BJ (cell line): Measurements from ENCODE around the gene NXPE4. TPM values are rescaled to one million over a fixed set of nuclear protein-coding genes. Genes with fewer than 3 reads are reported as not detected.

Experiments
- CTCF ChIA-PET: fragments of 350-600 bp; formaldehyde crosslinking; extraction: SDS; loops from one replicate; lab custom pipeline; 2021; ENCODE audit warnings: antibody characterized with exemption, inconsistent platforms; lab: Yijun Ruan, JAX
- POLR2A ChIA-PET: fragments of 300-600 bp; sonication (Branson Sonifier 250); formaldehyde crosslinking; extraction: SDS; loops from one replicate; lab custom pipeline; 2021; ENCODE audit warnings: antibody characterized with exemption; lab: Charles Lee
- DNase-seq: peaks from one replicate; pipeline ENCODE4 v3.0.0-alpha.2; 2011; ENCODE audit warnings: low read depth
- H3K27me3 ChIP-seq: 2 replicates; pipeline ENCODE4 v1.6.0; 2011; ENCODE audit warnings: low read length; ENCODE audit not compliant: control insufficient read depth, insufficient read depth
- H3K36me3 ChIP-seq: 2 replicates; pipeline ENCODE4 v1.5.1; 2011; ENCODE audit warnings: low read length; ENCODE audit not compliant: control insufficient read depth, insufficient read depth
- H3K4me3 ChIP-seq: 2 replicates; pipeline ENCODE4 v1.5.1; 2011; ENCODE audit warnings: low read depth, mild to moderate bottlenecking, control low read depth, low read length
- polyA plus RNA-seq: library from polyadenylated mRNA; depleted of rRNA; stranded (reverse); fragments of >200 nt; gene quantifications from 2 replicates; pipeline ENCODE4 v1.2.3, GENCODE V29; 2011
- TF ChIP-seq, protein P1 (sequence below): IDR thresholded peaks from 2 replicates; pipeline ENCODE4 v1.5.1; 2011; ENCODE audit warnings: low read depth, mild to moderate bottlenecking, control low read depth, inconsistent platforms, low read length, moderate library complexity; ENCODE audit not compliant: insufficient read depth

The NXPE4 gene
- polyA plus RNA-seq, 1 experiment = not detected

DNA sequence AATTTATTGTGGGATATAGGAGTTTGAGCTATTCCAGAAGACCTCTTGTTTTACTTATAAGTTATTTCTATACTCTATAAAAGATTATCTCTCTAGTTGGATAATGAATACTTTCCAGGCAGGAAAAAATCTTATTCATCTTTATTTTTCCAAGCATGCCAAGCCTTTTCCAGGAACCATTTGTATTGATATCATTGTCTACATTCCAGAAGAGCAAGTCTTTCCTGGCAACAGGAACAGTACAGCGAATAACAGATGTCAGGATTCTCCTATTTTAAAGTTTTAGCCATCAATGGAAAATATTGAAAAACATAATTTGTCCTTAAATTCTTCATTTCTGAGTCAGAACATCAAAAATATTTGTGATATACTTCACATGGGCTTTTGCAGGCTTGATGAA is 30.8 kb downstream of the NXPE4 start:
- DNase-seq = no peak

DNA sequence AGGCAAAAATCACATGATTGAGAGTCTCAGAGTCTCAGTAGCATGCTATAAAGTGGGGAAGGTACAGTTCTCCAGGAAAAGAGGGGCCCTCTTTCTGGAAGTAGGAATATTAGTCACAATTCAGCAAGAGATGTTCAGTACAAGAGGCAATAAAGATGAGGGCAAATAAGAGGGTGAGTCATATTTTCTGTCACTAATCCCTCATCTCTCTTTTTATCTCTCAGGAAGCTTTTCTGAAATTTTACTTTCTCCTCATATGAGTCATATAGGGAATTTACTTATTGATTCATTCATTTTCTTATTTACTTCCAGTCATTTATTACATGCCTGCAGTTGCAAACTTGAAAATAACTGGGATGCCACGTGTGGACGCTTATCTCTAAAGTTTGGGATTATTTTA is 32.5 kb downstream of the NXPE4 start:
- POLR2A ChIA-PET = no interaction called here
- TF ChIP-seq, protein P1, sequence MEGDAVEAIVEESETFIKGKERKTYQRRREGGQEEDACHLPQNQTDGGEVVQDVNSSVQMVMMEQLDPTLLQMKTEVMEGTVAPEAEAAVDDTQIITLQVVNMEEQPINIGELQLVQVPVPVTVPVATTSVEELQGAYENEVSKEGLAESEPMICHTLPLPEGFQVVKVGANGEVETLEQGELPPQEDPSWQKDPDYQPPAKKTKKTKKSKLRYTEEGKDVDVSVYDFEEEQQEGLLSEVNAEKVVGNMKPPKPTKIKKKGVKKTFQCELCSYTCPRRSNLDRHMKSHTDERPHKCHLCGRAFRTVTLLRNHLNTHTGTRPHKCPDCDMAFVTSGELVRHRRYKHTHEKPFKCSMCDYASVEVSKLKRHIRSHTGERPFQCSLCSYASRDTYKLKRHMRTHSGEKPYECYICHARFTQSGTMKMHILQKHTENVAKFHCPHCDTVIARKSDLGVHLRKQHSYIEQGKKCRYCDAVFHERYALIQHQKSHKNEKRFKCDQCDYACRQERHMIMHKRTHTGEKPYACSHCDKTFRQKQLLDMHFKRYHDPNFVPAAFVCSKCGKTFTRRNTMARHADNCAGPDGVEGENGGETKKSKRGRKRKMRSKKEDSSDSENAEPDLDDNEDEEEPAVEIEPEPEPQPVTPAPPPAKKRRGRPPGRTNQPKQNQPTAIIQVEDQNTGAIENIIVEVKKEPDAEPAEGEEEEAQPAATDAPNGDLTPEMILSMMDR = no peak
- CTCF ChIA-PET = no interaction called here
- no peaks in the 10 kb centered on the region; the same call in 1 of the 2 replicates for H3K27me3 ChIP-seq
- DNase-seq = no peak
- no peaks in the 10 kb centered on the region for H3K36me3 ChIP-seq
- no peak overlapping the region for H3K4me3 ChIP-seq

More for the DNA sequence above, 30.8 kb downstream of the NXPE4 start:
- TF ChIP-seq, protein P1 = no peak
- Histone ChIP-seq H3K27me3 (no peaks in the 10 kb centered on the region; the same call in 1 of the 2 replicates), H3K36me3 (no peaks in the 10 kb centered on the region), H3K4me3 (no peak overlapping the region)
- ChIA-PET POLR2A (no interaction called here), CTCF (no interaction called here)

DNA sequence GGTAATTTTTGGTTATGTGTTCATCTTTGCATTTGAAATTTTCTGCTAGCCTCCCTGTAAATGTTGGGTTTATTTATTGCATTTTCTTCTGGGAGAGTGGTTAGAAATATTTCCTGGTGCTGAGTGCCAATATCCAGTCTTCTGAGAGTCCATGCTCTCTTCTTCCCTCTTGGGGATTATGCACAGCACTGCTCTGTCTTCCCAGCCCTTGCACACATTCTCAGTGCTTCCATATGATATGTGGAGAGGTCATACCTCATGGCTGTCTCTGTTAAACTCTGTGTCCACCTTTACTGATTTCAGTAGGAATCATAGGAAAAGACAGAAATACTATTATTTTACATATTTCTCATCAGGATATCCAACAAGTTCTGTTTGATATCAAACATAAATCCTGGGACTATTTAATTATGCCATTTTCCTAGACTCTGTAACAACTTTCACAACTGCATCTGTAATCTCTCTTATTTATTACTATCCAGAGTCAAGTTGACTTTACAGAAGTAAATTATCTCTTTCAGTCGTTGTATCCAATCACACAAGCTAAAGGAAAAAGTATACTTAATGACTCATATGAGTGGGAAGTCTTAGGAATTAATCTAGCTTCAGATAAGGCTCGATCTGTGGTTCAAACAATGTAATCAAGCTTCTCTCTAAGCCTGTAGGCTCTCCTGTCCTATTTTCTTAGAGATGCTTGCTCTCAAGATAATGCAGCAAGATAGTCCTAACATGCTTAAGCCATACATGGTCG is 33.2 kb downstream of the NXPE4 start:
- POLR2A ChIA-PET = no interaction called here
- TF ChIP-seq, protein P1 = no peak
- Histone ChIP-seq H3K4me3 (no peak overlapping the region), H3K27me3 (no peaks in the 10 kb centered on the region; the same call in 1 of the 2 replicates), H3K36me3 (no peaks in the 10 kb centered on the region)
- peak; percentile 15 for DNase-seq
- CTCF ChIA-PET = no interaction called here

DNA sequence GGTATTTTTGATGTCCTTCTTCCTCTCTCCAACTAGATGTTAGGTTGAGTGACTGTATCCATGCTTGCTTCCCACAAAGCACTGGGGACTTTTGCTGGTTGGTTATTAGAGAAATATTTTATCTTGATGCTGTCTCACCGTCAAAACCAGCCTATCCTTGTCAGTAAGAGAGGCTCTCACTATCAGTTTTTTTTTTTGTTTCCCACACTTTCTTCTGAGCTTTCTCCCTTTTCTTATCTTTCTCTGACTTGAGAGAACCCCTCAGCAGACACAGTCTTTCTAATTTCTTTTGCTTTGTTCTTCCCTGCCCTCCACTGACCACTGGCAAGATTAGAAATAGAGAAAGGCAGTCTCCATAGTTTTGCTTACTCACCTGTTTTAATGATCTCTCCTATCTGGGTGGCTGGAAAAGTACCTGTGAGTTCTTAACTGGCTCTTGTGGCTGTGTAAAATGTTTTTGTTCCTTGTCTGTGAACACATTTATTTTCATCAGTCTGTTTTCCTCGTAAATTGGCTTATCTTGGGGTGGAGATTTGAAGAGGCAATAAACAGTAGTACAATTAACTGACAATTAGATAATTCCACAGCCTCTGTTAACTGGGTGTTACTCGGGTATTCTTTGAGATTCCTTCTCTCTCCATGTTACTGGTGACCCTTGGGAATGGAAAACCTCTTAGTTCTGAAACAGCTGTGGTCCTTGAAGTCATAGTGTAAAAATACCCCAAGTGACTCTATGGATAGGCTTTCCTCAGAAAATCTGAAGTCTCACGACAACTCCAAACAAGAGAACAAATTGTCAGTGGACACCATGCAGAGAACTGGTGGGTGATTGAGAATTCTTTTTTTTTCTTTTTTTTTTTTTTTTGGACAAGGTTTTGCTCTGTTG is 35.9 kb downstream of the NXPE4 start, which contains the start of gene NXPE1:
NXPE1 (minus strand) TSS at position 457 of the 886 bp plus-strand sequence. CDS start 8,680 bp downstream, outside the sequence.
- POLR2A ChIA-PET = no interaction called here
- no peaks in the 10 kb centered on the region for H3K36me3 ChIP-seq
- CTCF ChIA-PET = interaction anchor here (0.6 kb wide), 1 partner anchor 668 kb away, joined by 3 read pairs; no protein-coding TSS in a partner anchor
- no peak for DNase-seq
- TF ChIP-seq, protein P1 = no peak
- no peak within 1 kb of the TSS for H3K4me3 ChIP-seq
- H3K27me3 ChIP-seq = no peaks in the 10 kb centered on the region

DNA sequence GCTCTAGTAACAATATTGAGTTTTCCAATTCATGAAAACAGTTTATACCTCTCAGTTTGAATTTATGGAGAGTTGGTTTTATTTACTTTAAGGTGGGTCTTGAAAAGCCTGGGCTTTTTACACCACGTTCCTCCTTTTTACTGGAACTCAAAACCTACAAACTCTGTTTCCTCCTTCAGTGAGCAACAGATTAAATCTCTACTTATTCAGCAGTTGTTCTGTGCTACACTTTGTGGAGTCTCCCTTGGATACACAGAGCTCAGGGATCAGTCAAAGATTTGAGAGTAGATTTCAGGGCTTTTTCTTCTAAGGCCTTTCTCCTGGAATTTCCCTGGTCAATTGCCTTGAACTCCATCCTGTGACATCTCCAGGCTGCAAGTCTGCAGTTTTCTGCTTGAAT is 39.5 kb downstream of the NXPE4 start:
- POLR2A ChIA-PET = no interaction called here
- Histone ChIP-seq H3K36me3 (no peaks in the 10 kb centered on the region), H3K4me3 (no peak overlapping the region), H3K27me3 (no peaks in the 10 kb centered on the region)
- DNase-seq = no peak
- TF ChIP-seq, protein P1 = no peak
- CTCF ChIA-PET = no interaction called here
